Activated naive CD8-positive, alpha-beta T cell treated with anti-CD3 and anti-CD28 coated beads for 36 hours (primary cell): ENCODE results near the gene PPARD. TPM values are rescaled to one million over a fixed set of nuclear protein-coding genes. Genes with fewer than 3 reads are reported as not detected.

Experiments
- DNase-seq: peaks from one replicate; pipeline ENCODE4 v3.0.0; 2021
- H3K27ac Mint-ChIP-seq: one replicate; pipeline ENCODE4 v1.8.0; 2022; ENCODE audit warnings: mild to moderate bottlenecking, moderate library complexity, mixed read lengths
- H3K27me3 Mint-ChIP-seq: one replicate; pipeline ENCODE4 v1.8.0; 2022; ENCODE audit warnings: mild to moderate bottlenecking, mixed read lengths
- H3K36me3 Mint-ChIP-seq: one replicate; pipeline ENCODE4 v1.8.0; 2021; ENCODE audit warnings: mild to moderate bottlenecking, mixed read lengths
- H3K4me1 Mint-ChIP-seq: one replicate; pipeline ENCODE4 v1.8.0; 2021; ENCODE audit warnings: mixed read lengths
- H3K4me3 Mint-ChIP-seq: one replicate; pipeline ENCODE4 v1.8.0; 2022; ENCODE audit warnings: mild to moderate bottlenecking, moderate library complexity, mixed read lengths
- H3K9me3 Mint-ChIP-seq: one replicate; pipeline ENCODE4 v1.8.0; 2022; ENCODE audit warnings: mixed read lengths
- total RNA-seq, 2 experiments: library from RNA; stranded (reverse); gene quantifications; one replicate each; pipeline ENCODE4 v1.2.3, GENCODE V29; 2021

Gene PPARD
- total RNA-seq, 2 experiments from 2014 or later: 17.0 to 17.8 TPM

GRCh38 chr6:35477028-35477427, 134.7 kb downstream of the PPARD start:
- no peak overlapping the region for H3K27ac Mint-ChIP-seq
- peaks cover 10% of the 10 kb centered on the region for H3K4me1 Mint-ChIP-seq

More at GRCh38 chr6:35477028-35477427, 134.7 kb downstream of the PPARD start:
- peaks cover 2% of the 10 kb centered on the region for H3K27me3 Mint-ChIP-seq
- H3K36me3 Mint-ChIP-seq: peaks cover 9% of the 10 kb centered on the region
- H3K4me3 Mint-ChIP-seq: no peak overlapping the region
- no peaks in the 10 kb centered on the region for H3K9me3 Mint-ChIP-seq
- DNase-seq: no peak

Other genes starting within 250 kb of the PPARD start
- gene TCP11, start 201.2 kb upstream of the PPARD start, total RNA-seq: not detected
- not detected for gene SCUBE3, start 128.6 kb upstream of the PPARD start, total RNA-seq
- gene ZNF76, start 82.8 kb upstream of the PPARD start, total RNA-seq: 10 to 100 TPM; 25.7 to 26.1 TPM
- 10 to 100 TPM; 74.3 to 75.7 TPM for gene DEF6, start 44.7 kb upstream of the PPARD start, total RNA-seq
- 10 to 100 TPM; 18.6 to 19.1 TPM for gene FANCE, start 109.8 kb downstream of the PPARD start, total RNA-seq
- gene RPL10A, start 125.8 kb downstream of the PPARD start, total RNA-seq: 1,000 to 10,000 TPM; 2,227 to 2,291 TPM
- under 1 TPM; 0.60 to 0.66 TPM for gene TEAD3, start 154.5 kb downstream of the PPARD start, total RNA-seq
- not detected for gene TULP1, start 170.3 kb downstream of the PPARD start, total RNA-seq